ENCODE data around the gene PIP5KL1.

DNA sequence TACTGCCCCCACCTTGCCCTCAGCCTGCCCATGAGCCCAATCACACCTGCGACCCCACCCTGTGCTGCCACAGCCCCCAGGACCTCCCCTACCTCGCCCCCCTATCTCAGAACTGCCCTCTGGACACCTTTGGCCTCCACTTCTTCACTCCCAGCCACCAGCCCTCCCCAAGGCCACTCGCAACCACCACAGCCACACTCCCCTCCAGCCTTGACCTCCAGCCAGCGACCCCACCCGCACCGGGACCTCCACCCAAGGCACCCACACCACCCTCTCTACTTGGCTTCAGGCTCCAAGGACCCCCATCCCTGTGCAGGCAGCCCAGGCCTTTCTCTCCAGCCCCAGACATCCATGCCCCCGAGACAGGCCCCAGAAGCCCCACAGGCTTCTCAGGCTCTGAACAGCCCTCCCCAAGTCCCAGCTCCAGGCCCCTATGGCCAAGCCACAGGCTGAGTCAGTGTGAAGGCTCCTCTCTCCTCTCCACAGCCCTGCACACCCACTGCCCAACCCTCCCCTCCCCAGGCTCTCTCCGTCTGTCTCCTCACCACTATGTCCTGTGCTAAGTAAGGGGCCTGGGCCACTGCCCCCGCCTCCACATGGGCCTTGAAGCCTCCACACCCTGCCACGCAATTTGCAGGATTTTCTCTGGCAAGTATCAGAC lies 55.1 kb downstream of the PIP5KL1 start:
- TF ChIP-seq, protein P1, sequence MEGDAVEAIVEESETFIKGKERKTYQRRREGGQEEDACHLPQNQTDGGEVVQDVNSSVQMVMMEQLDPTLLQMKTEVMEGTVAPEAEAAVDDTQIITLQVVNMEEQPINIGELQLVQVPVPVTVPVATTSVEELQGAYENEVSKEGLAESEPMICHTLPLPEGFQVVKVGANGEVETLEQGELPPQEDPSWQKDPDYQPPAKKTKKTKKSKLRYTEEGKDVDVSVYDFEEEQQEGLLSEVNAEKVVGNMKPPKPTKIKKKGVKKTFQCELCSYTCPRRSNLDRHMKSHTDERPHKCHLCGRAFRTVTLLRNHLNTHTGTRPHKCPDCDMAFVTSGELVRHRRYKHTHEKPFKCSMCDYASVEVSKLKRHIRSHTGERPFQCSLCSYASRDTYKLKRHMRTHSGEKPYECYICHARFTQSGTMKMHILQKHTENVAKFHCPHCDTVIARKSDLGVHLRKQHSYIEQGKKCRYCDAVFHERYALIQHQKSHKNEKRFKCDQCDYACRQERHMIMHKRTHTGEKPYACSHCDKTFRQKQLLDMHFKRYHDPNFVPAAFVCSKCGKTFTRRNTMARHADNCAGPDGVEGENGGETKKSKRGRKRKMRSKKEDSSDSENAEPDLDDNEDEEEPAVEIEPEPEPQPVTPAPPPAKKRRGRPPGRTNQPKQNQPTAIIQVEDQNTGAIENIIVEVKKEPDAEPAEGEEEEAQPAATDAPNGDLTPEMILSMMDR (IDR thresholded peaks at IDR 0.05), result no peak
- TF ChIP-seq POLR2A (IDR thresholded peaks at IDR 0.05), result no peak
- TF ChIP-seq EP300 (IDR thresholded peaks at IDR 0.05), result no peak
